Mesendoderm (in vitro differentiated cells): ENCODE data around the gene ZNF536.

ENCODE experiments used
- DNase-seq: peaks from one replicate; pipeline ENCODE4 v3.0.0; 2013
- H2AK5ac ChIP-seq: 2 replicates; pipeline ENCODE4 v1.6.1; 2013; ENCODE audit warnings: low read length, inconsistent platforms
- H2BK120ac ChIP-seq: 2 replicates; pipeline ENCODE4 v1.6.1; 2013; ENCODE audit warnings: low read depth, mild to moderate bottlenecking, low read length, moderate library complexity, mixed read lengths
- H2BK15ac ChIP-seq: replicated peaks from 2 replicates; pipeline ENCODE4 v1.6.1; 2013; ENCODE audit warnings: low read depth, mild to moderate bottlenecking, moderate library complexity
- H2BK5ac ChIP-seq: 2 replicates; pipeline ENCODE4 v1.6.1; 2013; ENCODE audit warnings: low read length, inconsistent platforms
- H3K18ac ChIP-seq: 2 replicates; pipeline ENCODE4 v1.6.1; 2013; ENCODE audit warnings: mild to moderate bottlenecking, low read length, mixed read lengths
- H3K23ac ChIP-seq: one replicate; pipeline ENCODE4 v1.6.1; 2013; ENCODE audit warnings: low read length
- H3K27ac ChIP-seq: 2 replicates; pipeline ENCODE4 v1.5.1; 2013; ENCODE audit warnings: low read depth, mild to moderate bottlenecking, inconsistent platforms, low read length, moderate library complexity
- H3K27me3 ChIP-seq: 2 replicates; pipeline ENCODE4 v1.6.1; 2013; ENCODE audit warnings: low read length, control low read depth, mild to moderate bottlenecking, inconsistent platforms; ENCODE audit not compliant: insufficient read depth, poor library complexity
- H3K36me3 ChIP-seq: 2 replicates; pipeline ENCODE4 v1.6.1; 2013; ENCODE audit warnings: low read length, inconsistent platforms; ENCODE audit not compliant: control insufficient read depth, insufficient read depth
- H3K4ac ChIP-seq: one replicate; pipeline ENCODE4 v1.6.1; 2013; ENCODE audit warnings: low read depth, mild to moderate bottlenecking, low read length, moderate library complexity
- H3K4me1 ChIP-seq: 2 replicates; pipeline ENCODE4 v1.6.1; 2013; ENCODE audit warnings: low read depth, low read length, inconsistent platforms; ENCODE audit not compliant: control insufficient read depth
- H3K4me2 ChIP-seq: 2 replicates; pipeline ENCODE4 v1.6.1; 2013; ENCODE audit warnings: low read length
- H3K4me3 ChIP-seq: 2 replicates; pipeline ENCODE4 v1.5.1; 2013; ENCODE audit warnings: mild to moderate bottlenecking, low read length
- H3K56ac ChIP-seq: one replicate; pipeline ENCODE4 v1.6.1; 2013; ENCODE audit warnings: low read length
- H3K79me1 ChIP-seq: 2 replicates; pipeline ENCODE4 v1.6.1; 2013; ENCODE audit warnings: low read length, inconsistent platforms
- H3K79me2 ChIP-seq: 2 replicates; pipeline ENCODE4 v1.6.1; 2013; ENCODE audit warnings: mild to moderate bottlenecking, low read length; ENCODE audit not compliant: control insufficient read depth, insufficient read depth
- H3K9ac ChIP-seq: 2 replicates; pipeline ENCODE4 v1.6.1; 2013; ENCODE audit warnings: low read length, inconsistent platforms
- H4K5ac ChIP-seq: one replicate; pipeline ENCODE4 v1.6.1; 2013; ENCODE audit warnings: low read length
- H4K8ac ChIP-seq: one replicate; pipeline ENCODE4 v1.6.1; 2013; ENCODE audit warnings: low read depth, mild to moderate bottlenecking, control low read depth, low read length, moderate library complexity
- WGBS: extraction: QIAGEN DNeasy Blood & Tissue Kit; methylation state at CpG from one replicate; pipeline ENCODE4 v1.1.7; 2013; ENCODE audit warnings: low lambda C conversion rate, missing lambda C conversion rate; ENCODE audit not compliant: insufficient coverage; ENCODE audit errors: extremely low coverage; 5-methylcytosine and 5-hydroxymethylcytosine counted together

ZNF536 gene

DNA sequence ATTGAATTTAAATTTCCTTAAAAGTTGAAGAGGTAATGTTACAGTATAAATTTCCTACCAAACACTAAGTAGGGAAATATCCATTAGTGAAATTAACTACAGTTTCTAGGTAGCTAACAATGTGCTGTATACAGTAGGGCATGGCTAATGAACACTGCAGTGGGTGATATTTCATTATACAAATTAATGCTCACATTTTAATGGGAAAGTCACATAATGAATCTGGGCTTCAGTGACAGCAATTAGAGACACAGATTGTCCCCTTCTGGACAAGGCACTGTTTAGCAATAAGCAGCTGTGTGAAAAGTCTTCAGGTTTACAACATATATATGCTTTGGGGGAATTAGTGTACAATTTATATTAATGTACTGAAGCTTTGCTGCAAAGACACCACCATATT, 169.4 kb downstream of the ZNF536 start:
- Histone ChIP-seq H3K4me3 (no peak overlapping the region), H4K5ac (no peak overlapping the region), H4K8ac (no peak overlapping the region), H2BK5ac (no peak overlapping the region), H3K79me2 (no peaks in the 10 kb centered on the region), H3K23ac (no peak overlapping the region), H3K27ac (no peak overlapping the region), H2BK15ac (no peak overlapping the region), H2AK5ac (no peak overlapping the region), H3K9ac (no peak overlapping the region), H3K56ac (no peak overlapping the region), H3K79me1 (no peaks in the 10 kb centered on the region), H3K4me1 (no peaks in the 10 kb centered on the region), H3K4me2 (no peak overlapping the region), H3K27me3 (no peaks in the 10 kb centered on the region), H2BK120ac (no peak overlapping the region), H3K36me3 (no peaks in the 10 kb centered on the region), H3K4ac (no peak overlapping the region), H3K18ac (no peak overlapping the region)
- DNase-seq = no peak

DNA sequence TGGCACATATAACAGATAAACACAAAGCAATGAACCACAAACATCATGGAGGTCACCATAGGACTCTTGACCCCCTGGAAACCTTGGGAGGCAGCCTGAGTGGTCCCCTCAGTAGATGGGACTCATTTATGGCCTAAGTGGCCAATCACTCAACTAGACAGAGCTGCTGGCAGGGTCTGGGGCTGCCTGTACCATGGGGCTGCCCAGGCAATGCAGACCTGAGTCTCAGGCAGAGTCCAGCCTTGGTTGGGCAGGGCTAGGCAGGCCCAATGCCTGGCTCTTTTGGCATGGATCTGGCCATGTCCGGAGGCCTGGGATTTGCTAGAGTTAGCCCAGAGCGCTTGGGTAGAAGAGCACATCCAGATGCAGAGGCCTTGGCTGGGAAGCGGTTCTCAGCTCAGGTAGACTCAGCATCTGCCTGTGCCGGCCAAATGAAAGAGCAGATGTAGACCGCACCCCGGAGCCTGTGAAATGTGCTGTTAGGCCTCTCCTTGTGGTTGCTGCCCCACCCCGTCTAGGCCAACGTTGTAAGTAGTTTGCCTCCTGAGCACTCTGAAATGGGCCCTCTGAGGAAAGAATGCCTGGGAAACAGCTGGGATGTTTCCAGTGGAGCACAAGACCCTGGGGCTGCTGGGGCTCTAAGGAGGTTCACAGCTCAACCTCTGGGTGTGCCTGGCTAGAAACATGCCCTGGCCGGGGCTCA, 171.2 kb downstream of the ZNF536 start:
- no peak overlapping the region for H4K5ac ChIP-seq
- H3K23ac ChIP-seq = no peak overlapping the region
- H3K18ac ChIP-seq = no peak overlapping the region
- no peaks in the 10 kb centered on the region for H3K4me1 ChIP-seq
- H2BK15ac ChIP-seq = no peak overlapping the region
- WGBS = no CpG with 5 or more reads among the region's 9 CpGs
- no peak overlapping the region for H3K4me2 ChIP-seq
- no peak overlapping the region for H3K56ac ChIP-seq
- H3K79me1 ChIP-seq = no peaks in the 10 kb centered on the region
- no peaks in the 10 kb centered on the region for H3K36me3 ChIP-seq
- H3K79me2 ChIP-seq = no peaks in the 10 kb centered on the region
- H3K27me3 ChIP-seq = no peaks in the 10 kb centered on the region
- H2BK120ac ChIP-seq = no peak overlapping the region
- H3K9ac ChIP-seq = no peak overlapping the region
- H3K27ac ChIP-seq = no peak overlapping the region
- H4K8ac ChIP-seq = no peak overlapping the region
- no peak for DNase-seq
- no peak overlapping the region for H2BK5ac ChIP-seq
- H3K4ac ChIP-seq = no peak overlapping the region
- no peak overlapping the region for H2AK5ac ChIP-seq
- H3K4me3 ChIP-seq = no peak overlapping the region

DNA sequence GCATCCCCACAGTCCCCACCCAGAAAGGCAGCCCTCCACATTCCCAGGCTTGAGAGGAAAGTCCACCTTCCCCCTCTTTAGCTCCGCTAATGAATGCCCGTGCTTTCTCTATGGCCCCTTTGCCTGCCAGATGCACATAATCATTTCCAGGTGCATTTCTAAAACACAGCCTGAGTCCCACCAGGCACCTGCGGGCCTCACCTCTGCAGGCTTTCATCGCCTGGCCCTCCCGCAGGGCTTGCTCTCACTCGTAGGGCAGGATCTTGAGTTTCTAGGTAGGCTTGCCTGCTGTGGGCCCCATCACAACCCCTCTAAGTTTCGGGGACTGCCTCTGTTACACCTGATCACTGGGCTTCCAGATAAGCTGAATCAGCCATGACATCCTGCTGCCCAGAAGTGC, 173.6 kb downstream of the ZNF536 start:
- Histone ChIP-seq H3K4me1 (no peaks in the 10 kb centered on the region), H3K4ac (no peak overlapping the region), H2AK5ac (no peak overlapping the region), H3K23ac (no peak overlapping the region), H3K79me1 (no peaks in the 10 kb centered on the region), H4K8ac (no peak overlapping the region), H3K36me3 (no peaks in the 10 kb centered on the region), H4K5ac (no peak overlapping the region), H3K27ac (no peak overlapping the region), H3K79me2 (no peaks in the 10 kb centered on the region), H3K27me3 (no peaks in the 10 kb centered on the region), H3K4me2 (no peak overlapping the region), H3K18ac (no peak overlapping the region), H2BK15ac (no peak overlapping the region), H2BK5ac (no peak overlapping the region), H3K4me3 (no peak overlapping the region), H3K9ac (no peak overlapping the region), H3K56ac (no peak overlapping the region), H2BK120ac (no peak overlapping the region)
- no CpG with 5 or more reads among the region's 7 CpGs for WGBS
- DNase-seq = no peak

DNA sequence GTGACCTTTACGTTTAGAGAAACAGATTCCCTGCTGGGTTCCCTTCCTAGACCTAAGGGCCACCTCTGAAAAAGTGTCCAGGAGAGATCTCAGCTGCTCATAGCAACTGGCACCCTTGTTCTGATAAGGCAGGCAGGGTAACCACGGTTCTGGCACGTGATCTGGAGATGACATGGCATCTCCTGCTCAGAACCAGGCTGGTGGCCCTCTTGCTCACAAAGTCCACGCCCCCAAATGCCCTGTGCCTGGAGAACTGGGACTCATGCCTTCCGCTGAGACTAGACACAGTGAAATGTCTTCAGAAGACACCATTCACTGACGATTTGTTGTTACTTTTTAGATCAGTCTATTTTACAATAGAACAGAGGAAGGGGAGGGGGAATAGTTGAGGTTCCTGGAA, 174.1 kb downstream of the ZNF536 start:
- Histone ChIP-seq H2BK5ac (no peak overlapping the region), H2BK120ac (no peak overlapping the region), H3K4ac (no peak overlapping the region), H4K8ac (no peak overlapping the region), H3K27me3 (no peaks in the 10 kb centered on the region), H3K9ac (no peak overlapping the region), H3K79me1 (no peaks in the 10 kb centered on the region), H2AK5ac (no peak overlapping the region), H3K56ac (no peak overlapping the region), H3K79me2 (no peaks in the 10 kb centered on the region), H3K23ac (no peak overlapping the region), H4K5ac (no peak overlapping the region), H3K4me3 (no peak overlapping the region), H3K18ac (no peak overlapping the region), H2BK15ac (no peak overlapping the region), H3K36me3 (no peaks in the 10 kb centered on the region), H3K4me1 (peaks cover 1% of the 10 kb centered on the region), H3K4me2 (no peak overlapping the region), H3K27ac (no peak overlapping the region)
- no peak for DNase-seq
- no CpG with 5 or more reads among the region's 6 CpGs for WGBS

DNA sequence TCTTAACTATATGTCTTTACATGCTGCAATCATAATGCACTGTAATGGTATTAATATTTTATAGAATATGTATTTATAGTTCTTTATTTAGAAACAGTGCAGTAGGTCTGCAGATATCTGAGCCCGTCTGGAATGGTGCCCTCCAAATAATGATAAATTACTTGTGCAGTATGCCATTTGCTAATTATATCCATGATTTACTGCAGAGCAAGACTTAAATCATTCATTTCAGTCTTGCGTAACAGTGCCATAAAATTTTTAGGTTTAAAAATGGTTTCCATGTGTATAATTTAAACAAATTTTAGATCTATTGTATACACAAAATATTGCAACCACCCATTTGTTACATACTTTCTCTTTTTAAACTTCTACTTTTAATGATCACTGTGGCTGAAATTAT, 175.1 kb downstream of the ZNF536 start:
- Histone ChIP-seq H3K4me3 (no peak overlapping the region), H3K4me2 (no peak overlapping the region), H2AK5ac (no peak overlapping the region), H3K27me3 (no peaks in the 10 kb centered on the region), H2BK15ac (no peak overlapping the region), H4K5ac (no peak overlapping the region), H3K9ac (no peak overlapping the region), H3K36me3 (no peaks in the 10 kb centered on the region), H3K4me1 (peaks cover 5% of the 10 kb centered on the region), H3K23ac (no peak overlapping the region), H3K79me2 (no peaks in the 10 kb centered on the region), H3K4ac (no peak overlapping the region), H3K56ac (no peak overlapping the region), H4K8ac (no peak overlapping the region), H3K18ac (no peak overlapping the region), H3K79me1 (no peaks in the 10 kb centered on the region), H3K27ac (no peak overlapping the region), H2BK5ac (no peak overlapping the region), H2BK120ac (no peak overlapping the region)
- no peak for DNase-seq
- WGBS = no CpG with 5 or more reads among the region's 2 CpGs

DNA sequence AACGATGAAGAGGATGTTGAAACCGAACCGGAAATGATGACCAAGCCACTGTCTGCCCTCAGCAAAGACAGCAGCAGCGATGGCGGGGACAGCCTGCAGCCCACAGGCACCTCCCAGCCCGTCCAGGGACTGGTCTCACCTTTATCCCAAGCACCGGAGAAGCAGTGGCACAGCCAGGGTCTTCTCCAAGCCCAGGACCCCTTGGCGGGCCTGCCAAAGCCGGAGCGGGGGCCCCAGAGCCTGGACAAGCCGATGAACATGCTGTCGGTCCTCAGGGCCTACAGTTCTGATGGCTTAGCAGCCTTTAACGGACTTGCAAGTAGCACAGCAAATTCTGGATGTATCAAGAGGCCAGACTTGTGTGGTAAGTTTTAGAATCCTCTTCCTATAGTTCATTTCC, 177.0 kb downstream of the ZNF536 start:
- no peak overlapping the region for H2AK5ac ChIP-seq
- no peak overlapping the region for H4K8ac ChIP-seq
- no peak overlapping the region for H2BK5ac ChIP-seq
- no peak overlapping the region for H3K18ac ChIP-seq
- H3K36me3 ChIP-seq = no peaks in the 10 kb centered on the region
- H3K4me2 ChIP-seq = no peak overlapping the region
- H3K9ac ChIP-seq = no peak overlapping the region
- H2BK15ac ChIP-seq = no peak overlapping the region
- WGBS = no CpG with 5 or more reads among the region's 13 CpGs
- H3K23ac ChIP-seq = no peak overlapping the region
- no peak overlapping the region for H3K56ac ChIP-seq
- no peak for DNase-seq
- H2BK120ac ChIP-seq = no peak overlapping the region
- no peaks in the 10 kb centered on the region for H3K79me2 ChIP-seq
- H3K79me1 ChIP-seq = no peaks in the 10 kb centered on the region
- no peaks in the 10 kb centered on the region for H3K27me3 ChIP-seq
- no peak overlapping the region for H3K27ac ChIP-seq
- no peak overlapping the region for H4K5ac ChIP-seq
- H3K4me1 ChIP-seq = peaks cover 5% of the 10 kb centered on the region
- no peak overlapping the region for H3K4me3 ChIP-seq
- H3K4ac ChIP-seq = no peak overlapping the region
